ENCODE results near the gene PARP9. TPM values are rescaled to one million over a fixed set of nuclear protein-coding genes. Genes with fewer than 3 reads are reported as not detected.

PARP9 gene
- total RNA-seq, 1 donor from 2014 or later, result 1.0 TPM

DNA sequence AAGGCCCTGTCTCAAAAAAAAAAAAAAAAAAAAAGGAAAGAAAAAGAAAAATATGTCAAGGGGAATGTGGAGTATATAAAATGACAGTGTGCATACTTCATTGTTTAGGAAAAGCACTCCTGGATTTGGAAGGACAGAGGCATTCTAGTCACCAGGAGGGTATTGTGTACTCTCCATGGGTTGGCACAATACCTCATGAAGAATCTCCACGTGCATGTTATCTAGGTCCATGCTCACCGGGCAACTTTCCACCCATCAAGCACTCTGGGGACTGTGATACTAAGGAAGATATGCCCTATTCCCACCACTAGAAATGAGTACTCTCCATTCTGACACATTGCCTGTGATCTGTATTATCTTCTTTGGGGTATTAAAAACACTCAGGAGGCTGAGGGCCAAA lies 33.9 kb downstream of the PARP9 start:
- Mint-ChIP-seq H3K27me3 (ENCODE audit: insufficient read depth, low read depth) (peaks cover 2% of the 10 kb centered on the region), H3K4me3 (no peak overlapping the region), H3K4me1 (no peaks in the 10 kb centered on the region), H3K27ac (no peak overlapping the region), H3K36me3 (no peaks in the 10 kb centered on the region), H3K9me3 (no peaks in the 10 kb centered on the region)
- H3K9ac ChIP-seq, result no peak overlapping the region
- no peak overlapping the region for H3K4me2 ChIP-seq
- no peak overlapping the region for H2AFZ ChIP-seq (replicated peaks)
- H3K27me3 ChIP-seq, result no peaks in the 10 kb centered on the region
- H3K79me2 ChIP-seq (ENCODE audit: low read depth), result no peaks in the 10 kb centered on the region
- H3K27ac ChIP-seq, result no peak overlapping the region
- H3F3A ChIP-seq (ENCODE audit: low read depth), result no peaks in the 10 kb centered on the region
- no peaks in the 10 kb centered on the region for H3K9me3 ChIP-seq (ENCODE audit: low read depth)
- no peak for DNase-seq (ENCODE audit: low spot score)
- H3K36me3 ChIP-seq, result no peaks in the 10 kb centered on the region
- no peak overlapping the region for H3K4me3 ChIP-seq
- no peaks in the 10 kb centered on the region for H3K4me1 ChIP-seq
- H4K20me1 ChIP-seq (ENCODE audit: low read depth), result no peaks in the 10 kb centered on the region
- TF ChIP-seq EZH2 (IDR thresholded peaks at IDR 0.05) (no peak), EZH2phosphoT487 (IDR thresholded peaks at IDR 0.05) (no peak)
- TF ChIP-seq, protein P1, sequence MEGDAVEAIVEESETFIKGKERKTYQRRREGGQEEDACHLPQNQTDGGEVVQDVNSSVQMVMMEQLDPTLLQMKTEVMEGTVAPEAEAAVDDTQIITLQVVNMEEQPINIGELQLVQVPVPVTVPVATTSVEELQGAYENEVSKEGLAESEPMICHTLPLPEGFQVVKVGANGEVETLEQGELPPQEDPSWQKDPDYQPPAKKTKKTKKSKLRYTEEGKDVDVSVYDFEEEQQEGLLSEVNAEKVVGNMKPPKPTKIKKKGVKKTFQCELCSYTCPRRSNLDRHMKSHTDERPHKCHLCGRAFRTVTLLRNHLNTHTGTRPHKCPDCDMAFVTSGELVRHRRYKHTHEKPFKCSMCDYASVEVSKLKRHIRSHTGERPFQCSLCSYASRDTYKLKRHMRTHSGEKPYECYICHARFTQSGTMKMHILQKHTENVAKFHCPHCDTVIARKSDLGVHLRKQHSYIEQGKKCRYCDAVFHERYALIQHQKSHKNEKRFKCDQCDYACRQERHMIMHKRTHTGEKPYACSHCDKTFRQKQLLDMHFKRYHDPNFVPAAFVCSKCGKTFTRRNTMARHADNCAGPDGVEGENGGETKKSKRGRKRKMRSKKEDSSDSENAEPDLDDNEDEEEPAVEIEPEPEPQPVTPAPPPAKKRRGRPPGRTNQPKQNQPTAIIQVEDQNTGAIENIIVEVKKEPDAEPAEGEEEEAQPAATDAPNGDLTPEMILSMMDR (IDR thresholded peaks at IDR 0.05), result no peak

DNA sequence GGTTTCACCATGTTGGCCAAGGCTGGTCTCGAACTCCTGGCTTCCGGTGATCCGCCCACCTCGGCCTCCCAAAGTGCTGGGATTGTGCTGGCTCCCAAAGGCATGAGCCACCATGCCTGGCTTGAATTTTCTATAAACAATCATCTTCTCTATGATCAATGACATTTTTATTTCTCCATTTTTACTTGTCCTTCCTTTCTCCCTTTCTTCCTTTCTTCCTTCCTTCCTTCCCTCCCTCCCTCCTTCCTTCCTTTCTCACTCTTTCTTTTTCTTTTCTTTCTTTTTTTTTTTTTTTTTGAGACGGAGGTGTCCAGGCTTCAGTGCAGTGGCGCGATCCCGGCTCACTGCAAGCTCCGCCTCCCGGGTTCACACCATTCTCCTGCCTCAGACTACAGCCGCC lies 40.8 kb downstream of the PARP9 start:
- no peak for TF ChIP-seq EZH2phosphoT487 (IDR thresholded peaks at IDR 0.05)
- TF ChIP-seq EZH2 (IDR thresholded peaks at IDR 0.05), result no peak
- TF ChIP-seq, protein P1 (IDR thresholded peaks at IDR 0.05), result no peak
- Histone ChIP-seq H4K20me1 (ENCODE audit: low read depth) (no peaks in the 10 kb centered on the region), H3F3A (ENCODE audit: low read depth) (no peaks in the 10 kb centered on the region), H3K79me2 (ENCODE audit: low read depth) (no peaks in the 10 kb centered on the region), H3K27me3 (no peaks in the 10 kb centered on the region), H3K4me2 (no peak overlapping the region), H3K36me3 (peaks cover 5% of the 10 kb centered on the region), H3K9me3 (ENCODE audit: low read depth) (no peaks in the 10 kb centered on the region), H3K27ac (no peak overlapping the region), H3K9ac (no peak overlapping the region), H3K4me3 (no peak overlapping the region), H3K4me1 (no peaks in the 10 kb centered on the region), H2AFZ (replicated peaks) (no peak overlapping the region)
- no peaks in the 10 kb centered on the region for H3K9me3 Mint-ChIP-seq
- no peaks in the 10 kb centered on the region for H3K4me1 Mint-ChIP-seq
- no peaks in the 10 kb centered on the region for H3K27me3 Mint-ChIP-seq (ENCODE audit: insufficient read depth, low read depth)
- no peak overlapping the region for H3K4me3 Mint-ChIP-seq
- no peak overlapping the region for H3K27ac Mint-ChIP-seq
- no peaks in the 10 kb centered on the region for H3K36me3 Mint-ChIP-seq
- no peak for DNase-seq (ENCODE audit: low spot score)

GRCh38 chr3:122520861-122521260 lies 43.2 kb downstream of the PARP9 start:
- Histone ChIP-seq H3K36me3 (peaks cover 5% of the 10 kb centered on the region), H3K9me3 (ENCODE audit: low read depth) (no peaks in the 10 kb centered on the region), H3K4me3 (no peak overlapping the region), H3K9ac (no peak overlapping the region), H4K20me1 (ENCODE audit: low read depth) (no peaks in the 10 kb centered on the region), H3K27me3 (no peaks in the 10 kb centered on the region), H3K79me2 (ENCODE audit: low read depth) (no peaks in the 10 kb centered on the region), H2AFZ (replicated peaks) (no peak overlapping the region), H3F3A (ENCODE audit: low read depth) (no peaks in the 10 kb centered on the region), H3K4me2 (no peak overlapping the region), H3K27ac (no peak overlapping the region), H3K4me1 (no peaks in the 10 kb centered on the region)
- H3K4me1 Mint-ChIP-seq, result no peaks in the 10 kb centered on the region
- H3K9me3 Mint-ChIP-seq, result no peaks in the 10 kb centered on the region
- H3K27me3 Mint-ChIP-seq (ENCODE audit: insufficient read depth, low read depth), result no peaks in the 10 kb centered on the region
- TF ChIP-seq EZH2 (IDR thresholded peaks at IDR 0.05), result no peak
- TF ChIP-seq EZH2phosphoT487 (IDR thresholded peaks at IDR 0.05), result no peak
- TF ChIP-seq, protein P1 (IDR thresholded peaks at IDR 0.05), result no peak
- H3K4me3 Mint-ChIP-seq, result no peak overlapping the region
- no peak overlapping the region for H3K27ac Mint-ChIP-seq
- no peak for DNase-seq (ENCODE audit: low spot score)
- H3K36me3 Mint-ChIP-seq, result no peaks in the 10 kb centered on the region

Data from neural progenitor cell (in vitro differentiated cells).